HFFc6 (cell line): Measurements from ENCODE around the gene DBNL. TPM values are rescaled to one million over a fixed set of nuclear protein-coding genes. Genes with fewer than 3 reads are reported as not detected.

Experiments
- DNase-seq: peaks from one replicate; pipeline ENCODE4 v3.0.0-alpha.2; 2018
- H3K27ac Mint-ChIP-seq: 2 replicates; pipeline ENCODE4 v1.8.0; 2020; ENCODE audit warnings: mild to moderate bottlenecking, mixed read lengths
- H3K27me3 Mint-ChIP-seq: 2 replicates; pipeline ENCODE4 v1.8.0; 2021; ENCODE audit warnings: mild to moderate bottlenecking, moderate library complexity, mixed read lengths; ENCODE audit not compliant: insufficient read depth
- H3K36me3 Mint-ChIP-seq: 2 replicates; pipeline ENCODE4 v1.8.0; 2021; ENCODE audit warnings: low read depth, mixed read lengths
- H3K4me1 Mint-ChIP-seq: 2 replicates; pipeline ENCODE4 v1.8.0; 2020; ENCODE audit warnings: low read depth, mixed read lengths
- H3K4me3 Mint-ChIP-seq: 2 replicates; pipeline ENCODE4 v1.8.0; 2020; ENCODE audit warnings: mild to moderate bottlenecking, moderate library complexity, mixed read lengths
- H3K9me3 Mint-ChIP-seq: 2 replicates; pipeline ENCODE4 v1.8.0; 2020; ENCODE audit warnings: mild to moderate bottlenecking, mixed read lengths
- CTCF ChIP-seq: fragments of 200-600 bp; sonication (generic); IDR thresholded peaks from 2 replicates; pipeline ENCODE4 v1.5.0; 2021; ENCODE audit warnings: antibody characterized with exemption, mild to moderate bottlenecking
- total RNA-seq, 6 experiments: library from RNA; stranded (reverse); fragmentation: NEBNext Ultra II Directional; extraction: Animal tissue kit (Norgen Biotek cat#: 25700); gene quantifications; 2 replicates in 1 of 6; 3 replicates in 5 of 6; pipeline ENCODE4 v1.2.3, GENCODE V29; 2021

DBNL gene
- total RNA-seq, 6 experiments from 2014 or later = 146 to 167 (median 153) TPM

- peak overlapping the region; percentile 92 for H3K27ac Mint-ChIP-seq
Measured at GRCh38 chr7:44102846-44103565, 58.5 kb downstream of the DBNL start.

DNA sequence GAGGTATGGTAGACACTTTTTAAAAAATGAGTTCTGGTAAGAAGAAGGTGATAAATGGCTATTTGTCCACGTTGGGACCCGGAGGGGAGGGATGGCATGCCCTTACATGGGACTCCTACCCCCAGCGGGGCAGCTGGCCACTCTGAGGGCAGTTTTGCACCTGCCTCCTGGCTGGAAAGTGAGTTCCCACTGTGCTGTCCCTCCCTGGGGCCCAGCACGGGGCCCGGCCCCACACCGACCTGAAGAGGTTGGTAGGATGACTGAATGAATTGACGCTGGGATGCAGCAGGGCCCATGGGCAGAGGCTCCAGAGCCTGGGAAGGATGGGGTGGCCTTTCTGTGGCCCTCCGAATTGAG lies 59.0 kb downstream of the DBNL start:
- Mint-ChIP-seq H3K4me3 (peak overlapping the region; percentile 16; the same call in 1 of the 2 replicates), H3K27me3 (no peaks in the 10 kb centered on the region; the same call in 1 of the 2 replicates), H3K4me1 (peaks cover 51% of the 10 kb centered on the region), H3K27ac (peak overlapping the region; percentile 92), H3K36me3 (no peaks in the 10 kb centered on the region), H3K9me3 (no peaks in the 10 kb centered on the region)
- DNase-seq = no peak
- TF ChIP-seq CTCF = no peak

More at GRCh38 chr7:44102846-44103565, 58.5 kb downstream of the DBNL start:
- Mint-ChIP-seq H3K27me3 (no peaks in the 10 kb centered on the region; the same call in 1 of the 2 replicates), H3K4me1 (peaks cover 51% of the 10 kb centered on the region), H3K4me3 (peak overlapping the region; percentile 16; the same call in 1 of the 2 replicates), H3K36me3 (no peaks in the 10 kb centered on the region), H3K9me3 (no peaks in the 10 kb centered on the region)
- DNase-seq = no peak
- no peak for TF ChIP-seq CTCF

GRCh38 chr7:44103923-44104859 lies 59.7 kb downstream of the DBNL start, which contains the start of gene AEBP1:
Gene AEBP1 (plus strand): TSS chr7:44104345. CDS start chr7:44104666, 321 bp downstream.
- Mint-ChIP-seq H3K4me1 (peaks cover 51% of the 10 kb centered on the region), H3K27me3 (no peaks in the 10 kb centered on the region; the same call in 1 of the 2 replicates), H3K36me3 (no peaks in the 10 kb centered on the region), H3K27ac (peak within 1 kb of the TSS; percentile 92), H3K9me3 (no peaks in the 10 kb centered on the region), H3K4me3 (peak within 1 kb of the TSS; percentile 88)
- TF ChIP-seq CTCF = no peak
- DNase-seq = peak; percentile 31

DNA sequence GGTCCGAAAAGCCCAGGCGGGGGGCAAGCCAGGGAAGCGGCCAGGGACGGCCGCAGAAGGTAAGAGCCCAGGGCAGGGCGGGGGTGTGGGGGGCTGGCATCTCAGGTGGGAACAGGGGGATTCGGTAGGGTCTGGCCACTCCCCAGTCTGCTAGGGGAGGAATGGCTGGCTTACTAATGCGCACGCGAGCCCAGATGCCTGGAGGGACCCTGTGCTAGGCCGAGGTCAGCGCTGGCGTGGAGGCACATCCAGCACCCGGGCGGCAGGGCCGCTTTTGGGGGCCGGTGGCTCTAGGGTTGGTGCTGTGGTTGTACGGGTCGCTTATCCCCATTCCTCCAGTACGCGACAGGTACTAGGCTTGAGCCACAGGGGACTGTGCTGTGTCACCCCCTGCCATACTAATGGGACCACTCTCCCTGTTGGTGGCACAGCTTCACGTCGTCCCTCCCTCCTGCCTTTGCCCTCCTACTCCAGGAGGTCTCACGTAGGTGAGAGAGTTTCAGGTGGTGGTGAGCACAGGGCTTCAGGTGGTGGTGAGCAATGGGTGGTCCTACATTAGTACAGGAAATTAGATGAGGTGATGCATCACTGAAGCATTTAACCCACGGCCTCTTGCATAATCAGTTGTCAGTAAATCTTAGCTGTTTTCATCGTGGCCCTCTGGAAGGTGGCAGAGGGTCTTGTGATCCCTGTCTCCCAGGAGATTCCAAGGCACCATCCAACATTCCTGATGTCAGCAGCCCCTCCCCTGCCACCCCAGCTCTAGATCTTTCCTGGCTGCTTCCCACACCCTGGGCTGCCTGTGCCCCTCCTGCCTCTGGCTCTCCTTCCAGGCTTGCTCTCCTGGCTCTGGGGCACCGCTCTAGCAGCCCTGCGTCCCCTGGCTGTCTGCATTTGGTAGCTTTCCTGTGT lies 60.6 kb downstream of the DBNL start:
- TF ChIP-seq CTCF = peak; percentile 7; the same call in 1 of the 2 replicates
- H3K4me3 Mint-ChIP-seq = peak overlapping the region; percentile 88
- DNase-seq = peak; percentile 46
- no peaks in the 10 kb centered on the region; the same call in 1 of the 2 replicates for H3K27me3 Mint-ChIP-seq
- H3K27ac Mint-ChIP-seq = peak overlapping the region; percentile 91
- peaks cover 44% of the 10 kb centered on the region for H3K4me1 Mint-ChIP-seq
- no peaks in the 10 kb centered on the region for H3K9me3 Mint-ChIP-seq
- H3K36me3 Mint-ChIP-seq = no peaks in the 10 kb centered on the region

DNA sequence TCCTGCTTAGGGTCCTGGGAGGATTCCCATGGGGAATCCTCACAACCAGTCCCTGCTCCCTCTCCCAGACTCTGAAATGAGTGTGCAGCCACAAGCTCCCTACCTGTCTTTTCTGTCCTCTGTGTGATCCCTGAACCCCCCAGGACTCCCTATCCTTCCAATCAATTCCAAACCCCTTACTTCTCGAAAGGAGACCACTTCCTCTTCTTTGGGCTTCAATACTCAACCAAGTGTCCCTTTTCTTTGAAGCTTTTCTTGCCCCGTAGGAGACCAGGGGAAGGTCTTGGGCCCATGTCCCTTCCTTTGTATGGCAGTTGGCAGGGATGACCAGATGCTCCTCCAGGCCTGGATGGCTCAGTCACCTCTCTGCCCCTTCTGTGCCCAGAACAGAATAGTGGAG lies 61.3 kb downstream of the DBNL start:
- DNase-seq = no peak
- no peaks in the 10 kb centered on the region for H3K36me3 Mint-ChIP-seq
- H3K4me1 Mint-ChIP-seq = peaks cover 37% of the 10 kb centered on the region
- H3K4me3 Mint-ChIP-seq = peak overlapping the region; percentile 88
- H3K27ac Mint-ChIP-seq = peak overlapping the region; percentile 91
- H3K27me3 Mint-ChIP-seq = no peaks in the 10 kb centered on the region; the same call in 1 of the 2 replicates
- H3K9me3 Mint-ChIP-seq = no peaks in the 10 kb centered on the region
- TF ChIP-seq CTCF = no peak
